Activated T-cell treated with anti-CD3 and anti-CD28 coated beads for 48 hours (primary cell): ENCODE measurements around the gene SETBP1.

Experiments used
- DNase-seq: peaks from one replicate; pipeline ENCODE4 v3.0.0-alpha.2; 2020; ENCODE audit warnings: low read depth

SETBP1 gene

DNA sequence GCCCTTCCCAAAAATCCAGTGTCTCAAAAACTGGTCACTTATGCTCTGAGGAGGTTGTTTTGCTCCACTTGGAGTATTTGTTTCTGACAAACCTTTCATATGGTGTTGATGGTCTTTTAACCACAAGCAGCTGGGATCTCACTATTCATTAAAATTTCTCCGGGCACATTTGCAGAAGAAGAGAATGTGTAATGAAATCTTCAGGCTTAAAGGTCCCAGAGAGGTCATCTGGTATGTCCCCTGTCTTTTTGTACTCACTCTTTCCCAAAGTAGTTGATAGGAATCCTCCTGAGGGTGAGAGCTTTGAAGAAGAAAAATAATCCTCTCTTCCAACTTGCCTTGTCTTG is 430.8 kb downstream of the SETBP1 start:
- no peak for DNase-seq

DNA sequence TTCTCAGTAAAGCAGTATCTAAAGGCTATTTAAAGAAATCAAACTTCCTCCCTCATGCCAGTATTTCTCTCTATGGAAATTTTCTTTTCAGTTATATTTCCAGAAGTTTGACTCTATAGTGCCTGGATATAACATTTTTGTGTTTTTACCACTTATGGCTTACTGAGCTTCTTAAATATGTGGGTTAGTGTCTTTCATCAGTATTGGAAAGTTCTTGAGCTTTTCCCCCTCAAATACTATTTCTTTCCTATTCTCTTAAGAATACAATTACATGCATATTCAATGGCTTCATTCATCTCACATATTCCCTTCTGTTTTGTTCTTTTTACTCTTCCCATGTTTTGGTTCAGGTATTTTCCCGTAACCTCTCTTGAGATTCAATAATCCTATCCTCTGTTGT is 432.0 kb downstream of the SETBP1 start:
- no peak for DNase-seq

DNA sequence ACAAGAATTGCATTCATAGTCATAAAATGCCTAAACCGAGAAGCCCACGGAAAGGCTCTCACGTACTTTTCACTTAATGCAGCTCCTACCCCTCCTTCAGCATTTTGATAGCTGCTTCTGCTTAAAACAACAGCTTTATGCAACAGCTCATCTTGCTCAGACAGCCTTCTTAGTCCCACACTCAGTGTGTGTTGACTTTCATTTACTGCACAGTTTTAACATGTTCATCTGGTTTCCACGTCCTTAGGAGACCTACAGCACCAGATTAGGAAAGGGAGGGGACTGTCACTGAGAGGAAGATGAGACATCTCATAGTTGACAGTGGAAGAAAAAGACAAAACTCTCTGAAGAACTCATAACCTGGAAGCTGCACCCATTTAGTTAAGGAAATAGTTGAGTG is 435.4 kb downstream of the SETBP1 start:
- no peak for DNase-seq
